GM12801 (cell line): ENCODE measurements around the gene CT55.

Experiments used
- CTCF ChIP-seq: IDR thresholded peaks from one replicate; pipeline ENCODE4 v1.5.1; 2011; ENCODE audit warnings: control low read depth; ENCODE audit not compliant: insufficient read length; ENCODE audit errors: extremely low read depth

The CT55 gene

GRCh38 chrX:135170877-135171519 is at the start of gene CT55:
CT55 (minus strand) TSS chrX:135171398; CDS start chrX:135171171, 227 bp downstream.
- TF ChIP-seq CTCF = no peak

- TF ChIP-seq CTCF = no peak
Observed at GRCh38 chrX:135213200-135213844, 42.1 kb upstream of the CT55 start.

- TF ChIP-seq CTCF = no peak
Observed at GRCh38 chrX:135200297-135200696, 29.1 kb upstream of the CT55 start.

- no peak for TF ChIP-seq CTCF
Observed at GRCh38 chrX:135194684-135195083, 23.5 kb upstream of the CT55 start.

GRCh38 chrX:135193740-135194139 is 22.5 kb upstream of the CT55 start:
- TF ChIP-seq CTCF = no peak

GRCh38 chrX:135191838-135192237 is 20.6 kb upstream of the CT55 start:
- TF ChIP-seq CTCF = no peak

- no peak for TF ChIP-seq CTCF
Observed at GRCh38 chrX:135185795-135186443, 14.7 kb upstream of the CT55 start.
